Stimulated activated CD8-positive, alpha-beta memory T cell treated with anti-CD3 and anti-CD28 coated beads, Interleukin-15, amount 100 ng/mL, for 48 hours (primary cell): ENCODE measurements around the gene MYBPC1.

Source experiments
- DNase-seq, 2 donors: peaks; one replicate each; pipeline ENCODE4 v3.0.0-alpha.2; 2020; ENCODE audit warnings: low read depth in 2 of 2

MYBPC1 gene

DNA sequence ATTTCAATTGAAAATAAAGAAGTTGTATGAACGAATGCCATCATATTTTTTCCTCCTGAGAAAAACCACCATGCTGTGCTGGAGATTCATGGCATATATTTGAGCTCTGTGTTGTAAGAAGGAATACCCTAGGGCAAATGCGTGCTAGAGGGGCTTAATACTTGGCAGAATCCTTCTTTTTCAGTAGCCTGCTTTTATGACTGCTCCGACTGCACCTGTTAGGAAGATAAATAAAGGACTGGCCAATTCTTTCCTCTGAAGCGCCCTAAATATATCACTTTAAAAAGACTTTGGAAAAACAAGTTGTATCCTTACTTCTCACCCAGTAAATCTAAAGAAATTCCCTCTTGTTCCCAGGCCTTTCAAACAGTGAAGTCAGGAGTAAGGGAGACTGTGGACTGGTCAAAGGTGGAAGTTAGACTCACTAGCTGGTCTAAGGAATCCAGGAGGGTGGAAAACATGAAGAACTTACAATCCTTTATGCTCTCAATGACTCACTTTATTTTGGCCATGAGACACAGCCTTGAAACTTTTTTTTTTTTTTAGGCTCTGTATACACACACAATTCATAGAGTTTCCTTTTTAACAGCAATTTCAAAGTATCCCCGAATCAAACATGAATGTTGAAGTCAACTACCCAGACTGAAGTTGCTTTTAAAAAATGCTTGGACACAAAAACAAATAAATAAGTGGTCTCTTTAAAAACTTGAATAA is 5.2 kb downstream of the MYBPC1 start:
- no peak for DNase-seq

DNA sequence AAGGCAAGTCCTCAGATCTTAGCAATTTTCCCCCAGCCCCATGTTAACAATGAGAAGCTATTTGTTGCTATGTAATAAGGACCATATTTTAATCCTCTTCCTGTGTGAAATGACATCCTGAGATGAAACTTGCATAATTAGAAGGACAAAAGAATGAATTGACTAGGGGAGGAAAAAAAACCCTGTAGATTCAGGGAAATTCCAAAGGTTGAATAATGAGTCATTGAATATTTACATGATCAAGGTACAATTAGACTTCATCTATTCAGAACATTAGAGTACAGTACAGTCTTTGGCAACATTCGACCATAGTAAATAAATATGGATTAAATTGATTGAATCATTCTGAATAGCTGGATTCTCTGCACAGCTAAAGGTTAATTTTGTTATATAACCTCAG is 9.4 kb downstream of the MYBPC1 start:
- DNase-seq, result no peak

DNA sequence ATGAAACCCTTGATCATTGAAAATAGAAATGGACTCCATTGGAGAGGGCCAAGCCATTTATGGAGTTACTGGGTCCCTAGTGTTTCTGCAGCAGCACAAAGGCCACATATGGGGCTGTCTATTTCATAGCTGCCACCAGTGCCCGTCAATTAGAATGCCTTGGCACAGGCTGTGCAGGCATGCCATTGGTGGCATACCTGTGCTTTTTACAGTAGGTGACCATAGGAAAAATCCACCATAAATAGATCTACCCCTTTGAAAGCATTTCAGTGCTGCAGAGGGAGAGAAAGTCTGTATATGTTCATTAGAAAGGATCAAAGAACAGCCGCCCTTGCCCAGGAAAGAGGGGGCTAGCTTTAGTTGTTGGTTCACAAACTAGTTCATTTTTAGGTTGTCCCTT is 13.1 kb downstream of the MYBPC1 start:
- no peak for DNase-seq

DNA sequence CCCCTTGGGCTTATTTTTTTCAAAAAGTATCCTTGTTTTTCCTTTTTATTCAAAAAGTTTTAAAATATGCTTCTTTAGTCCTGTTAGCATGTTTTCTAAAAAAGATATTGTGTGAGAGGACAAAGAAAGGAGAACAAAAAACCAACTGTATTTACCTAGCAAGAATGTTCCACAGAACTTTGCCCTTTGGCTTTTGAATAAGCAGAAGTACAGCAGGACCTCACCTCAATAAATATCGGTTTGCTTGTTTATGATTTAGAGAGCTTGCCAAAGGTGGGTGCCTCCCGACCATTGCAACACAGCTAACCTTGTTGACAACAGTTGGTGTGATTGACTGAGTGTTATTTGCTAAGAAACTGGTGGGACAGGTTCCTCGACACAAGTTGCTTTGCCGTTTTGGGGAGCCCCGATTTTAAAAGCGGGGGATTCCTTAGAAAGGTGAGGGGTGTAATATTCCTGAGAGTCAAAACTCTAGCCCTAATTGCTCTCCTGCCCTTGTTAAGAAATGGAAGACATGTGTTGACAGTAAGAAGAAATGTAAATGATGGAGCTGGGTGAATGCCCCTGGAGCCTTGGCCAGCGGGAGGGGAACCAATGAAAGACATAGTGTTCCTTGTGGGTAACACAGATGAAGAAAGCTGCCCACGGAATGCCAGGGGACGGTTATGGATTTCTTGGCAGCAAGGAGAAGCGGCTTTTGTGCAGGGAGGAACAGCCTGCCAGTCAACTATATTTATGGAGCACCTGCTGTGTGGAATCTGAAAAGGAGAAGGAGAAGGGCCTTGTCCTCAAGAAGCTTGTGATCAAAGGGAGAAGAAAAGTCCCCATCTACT is 13.7 kb downstream of the MYBPC1 start:
- no peak for DNase-seq

DNA sequence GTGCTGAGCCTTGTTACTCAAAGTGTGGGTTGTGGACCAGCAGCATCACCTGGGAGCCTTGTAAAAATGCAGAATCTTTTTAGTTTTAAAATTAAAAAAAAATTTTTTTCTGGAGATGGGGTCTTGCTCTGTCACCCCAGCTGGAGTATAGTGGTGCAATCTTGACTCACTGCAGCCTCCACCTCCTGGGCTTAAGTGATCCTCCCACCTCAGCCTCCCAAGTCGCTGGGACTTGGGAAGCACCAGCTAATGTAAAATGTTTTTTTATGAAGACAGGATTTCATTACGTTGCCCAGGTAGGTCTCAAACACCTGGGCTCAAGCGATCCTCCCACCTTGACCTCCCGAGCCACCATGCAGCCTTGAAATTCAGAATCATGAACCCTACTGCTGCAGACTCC is 14.4 kb downstream of the MYBPC1 start:
- no peak for DNase-seq

DNA sequence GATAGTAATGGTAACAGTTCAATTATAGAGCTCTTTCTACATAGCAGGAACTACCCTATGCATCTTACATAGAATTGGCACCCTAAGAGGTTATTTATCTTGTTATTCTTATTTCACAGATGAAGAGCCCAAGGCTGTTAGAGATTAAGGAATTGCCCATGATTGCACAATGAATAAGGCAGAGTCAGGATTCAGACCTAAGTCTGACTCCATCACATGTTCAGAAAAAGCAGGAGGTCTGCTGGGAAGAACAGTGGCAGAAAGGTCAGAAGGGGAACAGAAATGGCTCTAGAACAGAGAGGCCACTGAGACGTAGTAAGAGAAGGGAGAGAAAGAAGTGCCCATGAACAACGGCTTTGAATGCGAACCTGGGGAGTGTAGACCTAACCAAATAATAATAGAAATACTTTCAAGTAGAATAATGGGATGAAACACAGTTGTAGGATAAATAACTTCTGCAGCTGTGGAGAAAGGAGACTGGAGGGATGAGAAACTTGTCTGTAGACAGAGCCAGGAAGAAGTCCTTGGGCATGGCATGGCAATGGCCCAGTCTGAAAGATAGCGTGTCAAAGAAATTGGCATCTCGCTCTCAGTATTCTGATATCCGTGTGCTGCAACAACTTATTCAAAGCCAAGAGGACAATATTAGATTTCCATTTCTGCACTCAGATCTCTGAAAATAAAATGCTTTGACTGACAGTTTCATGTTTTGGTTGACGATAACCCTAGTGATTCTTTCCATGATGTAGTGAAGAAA is 17.6 kb downstream of the MYBPC1 start:
- DNase-seq, result no peak

DNA sequence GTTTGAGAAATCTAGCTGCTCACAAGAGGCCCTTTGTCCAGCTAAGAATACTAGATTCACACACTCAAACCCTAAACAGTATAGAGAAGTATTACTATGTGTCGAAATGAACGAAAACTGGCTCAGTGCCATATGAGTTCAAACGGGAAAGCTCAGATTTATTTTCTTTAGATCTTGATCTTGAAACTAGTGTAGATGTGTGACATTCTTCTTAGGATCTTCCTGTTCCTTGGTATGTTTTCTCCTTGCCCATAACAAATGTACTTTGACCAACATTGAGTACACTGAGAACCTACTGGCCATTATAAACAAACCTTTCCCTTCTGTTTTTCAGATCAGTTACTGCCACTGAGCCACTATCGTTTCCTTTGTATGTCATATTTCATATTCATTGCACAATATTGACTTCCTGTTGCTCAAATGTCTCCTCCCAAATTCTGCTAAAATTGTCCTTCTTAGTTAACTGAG is 21.3 kb downstream of the MYBPC1 start:
- no peak for DNase-seq

DNA sequence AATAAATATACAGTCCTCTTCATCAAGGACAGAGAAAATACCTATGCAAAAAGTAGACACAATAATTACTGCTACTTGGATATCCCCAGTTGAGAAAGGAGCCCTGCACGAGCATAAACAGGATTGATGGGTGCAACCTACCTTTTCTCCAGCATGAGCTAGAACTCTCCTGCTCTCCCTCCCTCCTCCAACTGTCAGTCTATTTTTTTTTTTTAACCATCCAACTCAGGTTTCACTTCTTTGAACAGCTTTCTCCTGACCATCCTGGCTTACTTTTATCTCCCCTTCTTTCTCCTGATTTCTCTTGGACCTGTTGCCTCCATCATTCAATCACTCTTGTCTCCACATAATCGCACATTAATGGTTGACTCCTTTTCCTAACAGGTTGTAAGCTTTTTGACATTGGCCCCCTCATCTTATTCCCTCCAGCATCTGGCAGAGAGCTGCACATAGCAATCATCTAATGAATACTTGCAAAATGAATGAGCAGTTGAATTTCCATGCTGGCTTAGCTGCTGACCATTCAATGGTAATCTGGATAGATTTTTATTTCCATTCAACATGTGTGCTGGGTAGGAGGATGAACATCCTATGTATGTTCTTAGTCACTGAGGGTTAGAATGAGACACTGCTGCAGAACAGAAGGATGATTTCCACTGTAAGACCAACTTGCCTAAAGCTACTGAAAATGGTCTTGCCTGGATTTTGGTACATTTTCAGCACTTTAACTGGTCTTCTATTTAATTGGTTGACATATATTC is 24.4 kb downstream of the MYBPC1 start:
- no peak for DNase-seq

DNA sequence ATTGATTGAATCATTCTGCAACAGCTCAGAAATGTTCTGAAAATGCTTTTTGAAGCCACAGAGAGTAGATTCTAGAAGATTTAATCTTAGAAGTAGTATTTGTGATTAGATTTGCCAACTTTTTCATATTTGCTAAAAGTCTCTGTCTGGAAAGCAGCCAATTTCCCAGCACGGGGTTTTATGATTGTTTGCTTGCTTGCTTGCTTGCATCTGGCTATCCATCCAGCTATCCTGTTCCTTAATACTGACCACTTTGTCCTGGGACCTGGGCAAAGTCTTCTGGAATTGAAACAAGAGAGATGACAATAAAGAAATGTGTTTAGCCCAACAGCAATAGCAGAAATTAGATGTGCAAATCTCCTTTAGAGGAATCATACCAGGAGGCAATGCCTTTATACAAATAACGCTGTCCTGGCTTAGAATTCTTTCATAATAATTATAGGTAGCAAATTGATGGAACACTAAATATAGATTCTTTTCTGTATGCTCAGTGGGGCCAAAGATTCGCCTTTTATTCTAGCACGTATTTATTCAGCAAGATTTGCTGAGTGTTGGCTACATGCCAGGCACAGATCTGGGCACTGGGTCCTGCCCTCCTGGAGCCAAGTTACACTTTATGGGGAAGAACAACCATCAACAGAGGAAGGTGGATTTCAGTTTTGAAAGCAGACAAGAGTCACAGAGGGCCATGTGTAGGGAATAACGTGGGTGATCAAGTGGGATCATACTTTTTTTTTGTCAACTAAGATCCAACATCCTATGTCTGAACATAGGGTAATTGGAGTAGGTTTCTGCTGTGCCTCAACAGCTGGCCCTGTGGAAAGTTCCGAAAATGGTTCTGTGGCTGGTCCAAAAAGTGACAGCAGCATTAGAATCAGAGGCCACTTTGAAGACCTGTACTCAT is 25.3 kb downstream of the MYBPC1 start:
- DNase-seq, result no peak

DNA sequence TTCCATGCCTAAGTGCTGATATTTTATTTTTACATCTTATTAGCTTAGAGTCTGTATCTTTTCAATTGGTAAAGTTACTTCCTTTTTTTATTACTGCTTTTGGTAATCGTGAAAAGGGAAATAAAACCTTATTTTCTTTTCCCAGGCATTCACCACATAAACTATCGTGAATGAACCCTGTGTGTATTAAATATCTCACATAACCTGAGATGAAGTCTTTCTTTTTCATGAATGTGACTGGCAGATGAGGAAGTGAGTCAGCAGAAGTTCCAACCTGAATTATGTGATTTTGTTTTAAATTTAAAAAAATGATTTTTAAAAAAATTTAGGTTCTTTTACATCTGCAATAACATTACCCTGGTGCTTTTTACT is 26.0 kb downstream of the MYBPC1 start:
- DNase-seq, result no peak

DNA sequence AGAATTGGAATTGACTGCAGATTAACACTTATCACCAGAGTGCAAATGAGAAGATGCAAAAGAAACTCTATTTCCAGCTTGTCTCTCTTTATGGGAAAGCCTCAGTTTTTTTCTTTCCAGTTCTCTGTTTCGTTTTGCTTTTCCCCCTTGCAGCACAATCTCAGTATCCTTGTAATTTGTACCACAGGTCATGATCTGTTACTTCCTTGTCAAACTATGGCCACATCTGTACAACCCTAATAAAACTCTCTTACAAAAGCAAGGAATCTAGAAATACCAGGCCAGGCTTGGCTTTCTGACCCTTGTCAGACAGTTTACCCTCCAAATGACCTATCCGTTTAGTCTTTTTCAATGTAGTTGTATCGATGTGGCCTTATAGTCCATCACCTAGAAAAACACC is 33.9 kb downstream of the MYBPC1 start:
- DNase-seq, result no peak

DNA sequence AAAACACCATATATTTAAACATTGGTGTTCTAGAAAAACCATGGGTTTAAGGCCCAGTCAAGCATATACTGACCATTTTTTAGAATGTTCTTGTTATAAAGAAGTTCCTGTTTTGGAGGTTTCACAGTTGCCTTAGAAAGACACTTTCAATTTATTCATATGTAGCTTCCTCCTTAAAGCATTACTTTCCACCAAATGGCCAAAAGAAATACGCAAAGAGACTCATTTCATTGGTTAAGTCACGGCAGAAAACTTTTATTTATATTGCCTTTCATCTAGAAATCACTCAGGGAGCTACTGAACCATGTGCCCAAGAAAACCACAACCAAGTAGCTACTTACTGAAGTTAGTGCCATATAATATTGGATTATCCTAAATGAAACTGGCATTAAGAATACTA is 40.0 kb downstream of the MYBPC1 start:
- DNase-seq, result no peak

DNA sequence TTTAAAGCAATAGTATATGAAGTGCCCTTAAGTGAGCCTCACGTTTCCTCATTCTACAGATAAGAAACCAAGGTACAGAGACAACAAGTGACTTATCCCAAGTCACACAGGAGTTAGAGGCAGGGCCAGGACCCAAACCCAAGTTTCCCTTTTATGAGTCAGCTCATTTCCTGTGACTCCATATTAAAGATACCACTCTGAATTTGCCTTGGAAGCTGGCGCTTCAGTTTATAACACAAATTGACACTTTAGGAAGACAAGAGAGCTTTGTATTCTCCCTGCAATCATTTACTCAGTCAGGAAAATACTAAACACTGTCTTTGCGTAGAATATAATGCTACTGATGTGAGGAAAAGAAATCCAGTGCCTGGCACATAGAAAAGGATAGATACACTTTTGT is 43.2 kb downstream of the MYBPC1 start:
- DNase-seq, result no peak

DNA sequence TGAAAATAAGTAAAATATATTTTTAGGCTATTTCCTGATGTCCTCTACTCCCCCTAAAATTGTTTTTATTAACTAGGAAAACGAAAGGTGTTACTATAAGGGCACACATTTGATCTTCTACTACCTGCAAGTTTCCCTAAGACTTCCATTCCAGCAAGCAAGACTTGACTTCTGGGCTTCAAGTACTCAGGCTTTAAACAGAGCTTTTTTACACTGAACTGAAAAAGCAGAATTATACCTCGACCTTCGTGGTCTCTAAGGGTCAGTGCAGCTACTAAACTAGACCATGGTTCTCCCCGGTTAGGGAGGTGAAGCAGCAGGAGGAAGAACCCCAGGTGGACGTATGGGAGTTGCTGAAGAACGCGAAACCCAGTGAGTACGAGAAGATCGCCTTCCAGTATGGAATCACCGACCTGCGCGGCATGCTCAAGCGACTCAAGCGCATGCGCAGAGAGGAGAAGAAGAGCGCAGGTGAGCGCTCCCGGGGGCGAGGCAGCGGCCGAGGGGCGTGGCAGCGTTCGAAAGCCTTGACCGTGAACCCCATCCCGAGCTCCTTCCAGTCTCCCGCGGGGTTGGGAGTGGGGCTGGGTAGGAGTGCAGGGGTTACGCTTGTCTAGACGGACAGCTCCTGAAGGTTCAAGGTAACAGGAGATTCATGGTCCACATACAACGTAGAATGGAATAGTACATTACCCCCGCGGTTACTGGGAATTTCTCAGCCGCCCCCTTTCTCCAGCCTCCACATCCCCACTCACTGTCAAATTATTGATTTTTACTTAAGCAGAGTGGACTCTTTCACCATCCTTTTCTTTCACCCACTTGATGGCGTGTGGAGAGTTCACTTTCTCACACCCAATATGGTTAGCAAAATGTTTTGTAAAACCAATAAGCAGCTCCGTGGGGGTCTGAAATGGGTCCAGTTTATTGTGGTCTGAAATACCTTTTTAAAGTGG is 47.6 kb downstream of the MYBPC1 start:
- no peak for DNase-seq

DNA sequence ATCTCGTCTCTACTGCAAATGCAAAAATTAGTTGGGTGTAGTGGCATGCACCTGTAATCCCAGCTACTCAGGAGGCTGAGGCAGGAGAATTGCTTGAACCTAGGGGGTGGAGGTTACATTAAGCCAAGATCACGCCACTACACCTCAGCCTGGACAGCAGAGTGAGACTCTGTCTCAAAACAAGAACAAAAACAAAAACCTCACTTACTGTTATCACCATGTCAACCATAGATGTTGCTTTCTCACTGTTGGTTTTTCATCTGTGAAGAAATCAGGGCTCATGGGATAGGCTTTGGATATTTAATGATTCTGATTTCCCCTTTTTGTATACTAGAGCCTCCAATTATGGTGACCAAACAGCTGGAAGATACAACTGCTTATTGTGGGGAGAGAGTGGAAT is 52.9 kb downstream of the MYBPC1 start:
- no peak for DNase-seq

DNA sequence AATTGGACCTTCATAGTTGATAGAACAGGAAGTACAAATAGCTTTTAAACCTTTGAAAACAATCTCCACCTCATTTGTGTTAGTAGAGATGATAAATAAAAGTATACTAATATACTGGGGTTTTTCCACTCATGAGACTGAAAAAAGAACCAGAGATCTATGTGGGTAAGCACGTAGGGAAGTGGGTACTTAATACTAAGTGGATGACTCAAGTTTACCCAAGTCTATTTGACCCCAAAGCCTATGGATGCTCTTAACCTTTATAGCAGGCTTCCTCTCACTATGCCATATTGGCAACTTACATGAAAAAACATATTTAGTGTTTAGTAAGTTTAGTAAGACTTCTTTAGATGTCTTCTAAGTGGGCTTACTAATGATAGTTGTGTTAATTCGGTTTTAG is 53.4 kb downstream of the MYBPC1 start:
- DNase-seq, result no peak

DNA sequence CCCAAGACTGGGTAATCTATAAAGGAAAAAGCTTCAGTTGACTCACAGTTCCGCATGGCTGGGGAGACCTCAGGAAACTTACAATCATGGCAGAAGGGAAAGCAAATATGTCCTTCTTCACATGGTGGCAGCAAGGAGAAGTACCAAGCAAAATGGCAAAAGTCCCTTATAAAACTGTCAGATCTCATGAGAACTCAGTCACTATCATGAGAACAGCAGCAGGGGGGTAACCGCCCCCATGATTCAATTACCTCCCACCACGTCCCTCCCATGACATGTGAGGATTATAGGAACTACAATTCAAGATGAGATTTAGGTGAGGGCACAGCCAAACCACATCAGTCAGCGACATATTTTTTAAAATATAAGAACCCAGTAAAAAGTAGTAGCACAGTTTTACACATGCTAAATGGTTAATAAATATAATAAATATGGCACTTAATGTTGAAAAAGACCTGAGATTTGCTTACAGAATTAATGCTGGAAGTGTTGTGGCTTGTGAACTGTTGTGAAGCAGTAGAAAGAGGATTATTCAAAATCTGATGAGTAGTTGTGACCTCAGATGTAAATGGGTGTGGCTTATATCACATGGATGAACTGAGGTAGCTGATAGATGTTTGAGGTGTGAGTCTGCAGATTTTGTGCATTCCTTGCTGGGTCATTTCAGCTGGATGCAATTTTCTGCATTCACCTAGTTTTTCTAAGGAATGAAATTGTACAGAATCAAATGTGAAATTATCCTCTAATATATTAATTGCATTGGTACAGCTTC is 55.8 kb downstream of the MYBPC1 start:
- no peak for DNase-seq

DNA sequence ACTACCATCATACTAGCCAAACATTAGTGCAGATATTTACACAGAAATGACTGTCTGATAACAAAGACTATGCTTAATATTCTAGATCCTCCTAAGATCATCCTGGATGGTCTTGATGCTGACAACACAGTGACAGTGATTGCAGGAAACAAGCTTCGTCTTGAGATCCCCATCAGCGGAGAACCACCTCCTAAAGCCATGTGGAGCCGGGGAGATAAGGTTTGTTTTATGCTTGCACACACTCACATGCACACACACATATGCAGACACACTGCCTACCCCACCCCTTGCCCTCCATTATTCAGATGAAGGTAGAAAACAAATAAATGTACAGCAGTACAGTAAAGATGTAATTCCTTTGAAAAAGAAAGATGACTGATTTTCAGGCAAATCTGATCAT is 58.3 kb downstream of the MYBPC1 start:
- no peak for DNase-seq

DNA sequence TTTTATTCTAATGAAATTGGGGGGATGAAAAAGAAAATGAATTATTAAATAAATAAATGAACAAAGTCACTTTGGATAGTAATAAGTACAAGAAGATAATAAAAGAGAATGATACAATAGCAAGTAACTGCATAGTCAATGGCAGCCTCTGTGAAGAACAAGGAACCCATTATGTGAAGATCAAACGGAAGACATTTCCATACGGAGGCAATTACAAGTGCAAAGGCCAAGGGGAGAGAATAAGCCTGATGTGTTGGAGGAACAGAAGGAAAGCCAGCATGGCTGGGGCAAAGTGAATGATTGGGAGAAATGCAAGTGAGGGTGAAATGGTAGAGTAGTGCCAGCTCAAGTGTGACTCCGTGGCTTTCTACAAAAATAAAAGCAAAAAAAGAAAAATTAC is 58.7 kb downstream of the MYBPC1 start:
- no peak for DNase-seq
